ENCODE data around the gene NR1I3. TPM values are rescaled to one million over a fixed set of nuclear protein-coding genes. Genes with fewer than 3 reads are reported as not detected.

NR1I3 gene
- total and polyA plus RNA-seq, 2 of the 13 experiments (the other 11 are each of a cell fraction or from before 2014, with no cell fraction given), result 0.62 to 0.95 TPM

DNA sequence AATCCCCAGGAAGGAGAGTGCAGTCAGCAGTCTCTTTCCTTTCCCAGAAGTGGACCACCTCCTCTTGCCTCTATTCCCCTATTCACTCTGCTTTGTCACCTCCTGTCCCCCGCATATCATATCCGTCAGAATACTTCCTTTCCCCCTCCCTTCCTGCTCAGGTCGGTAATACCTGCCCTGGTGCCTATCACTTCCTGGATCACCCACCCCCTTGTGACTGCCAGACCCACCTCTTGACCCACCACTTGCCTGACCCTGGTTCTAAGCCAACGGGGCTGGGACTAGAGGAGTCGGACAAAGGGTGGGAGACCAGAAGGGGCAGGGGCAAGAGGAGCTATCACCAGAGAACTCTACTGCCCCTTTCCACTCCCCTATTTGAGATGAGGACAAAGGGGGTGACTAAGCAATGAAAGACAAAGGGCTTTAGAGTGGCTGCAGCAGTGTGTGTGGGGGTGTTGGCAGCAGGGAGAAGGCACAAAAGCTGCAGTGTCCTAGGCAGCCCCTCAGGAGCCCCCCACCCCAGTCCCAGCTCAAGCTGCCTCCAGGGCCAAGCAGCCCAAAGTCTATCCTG lies 37.5 kb downstream of the NR1I3 start:
- no peaks in the 10 kb centered on the region for H4K20me1 ChIP-seq (ENCODE audit: insufficient read depth, low read length)
- POLR2A ChIA-PET, result interaction anchor here (0.7 to 13.8 kb wide), 4 partner anchors 21 to 189 kb away, joined by 3 to 357 read pairs (median 14); partner anchors contain the start of genes APOA2, SDHC and TOMM40L
- 0 out of 2 replicates have a peak, but pooled peaks have one; percentile 12 for TF ChIP-seq GABPA (IDR thresholded peaks at IDR 0.05; ENCODE audit: low read depth, low read length)
- no peak for TF ChIP-seq GABPA (CRISPR knock-in tag; IDR thresholded peaks at IDR 0.05; ENCODE audit: low read depth)
- peak; percentile 46; the same call in 1 of the 2 replicates for TF ChIP-seq SAP130 (CRISPR knock-in tag; IDR thresholded peaks at IDR 0.05; ENCODE audit: low read depth)
- TF ChIP-seq POLR2G (IDR thresholded peaks at IDR 0.05; ENCODE audit: low read depth, low read length), result peak; percentile 3; the same call in 1 of the 2 replicates
- TF ChIP-seq STAG1 (CRISPR knock-in tag; IDR thresholded peaks at IDR 0.05), result no peak
- TF ChIP-seq, protein P1, sequence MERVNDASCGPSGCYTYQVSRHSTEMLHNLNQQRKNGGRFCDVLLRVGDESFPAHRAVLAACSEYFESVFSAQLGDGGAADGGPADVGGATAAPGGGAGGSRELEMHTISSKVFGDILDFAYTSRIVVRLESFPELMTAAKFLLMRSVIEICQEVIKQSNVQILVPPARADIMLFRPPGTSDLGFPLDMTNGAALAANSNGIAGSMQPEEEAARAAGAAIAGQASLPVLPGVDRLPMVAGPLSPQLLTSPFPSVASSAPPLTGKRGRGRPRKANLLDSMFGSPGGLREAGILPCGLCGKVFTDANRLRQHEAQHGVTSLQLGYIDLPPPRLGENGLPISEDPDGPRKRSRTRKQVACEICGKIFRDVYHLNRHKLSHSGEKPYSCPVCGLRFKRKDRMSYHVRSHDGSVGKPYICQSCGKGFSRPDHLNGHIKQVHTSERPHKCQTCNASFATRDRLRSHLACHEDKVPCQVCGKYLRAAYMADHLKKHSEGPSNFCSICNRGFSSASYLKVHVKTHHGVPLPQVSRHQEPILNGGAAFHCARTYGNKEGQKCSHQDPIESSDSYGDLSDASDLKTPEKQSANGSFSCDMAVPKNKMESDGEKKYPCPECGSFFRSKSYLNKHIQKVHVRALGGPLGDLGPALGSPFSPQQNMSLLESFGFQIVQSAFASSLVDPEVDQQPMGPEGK (CRISPR knock-in tag; IDR thresholded peaks at IDR 0.05), result peak; percentile 45; the same call in 1 of the 2 replicates
- no peak for TF ChIP-seq ZNF556 (CRISPR knock-in tag; IDR thresholded peaks at IDR 0.05; ENCODE audit: borderline replicate concordance)
- TF ChIP-seq ERF (CRISPR knock-in tag; IDR thresholded peaks at IDR 0.05), result no peak
- peak; percentile 55; the same call in 1 of the 2 replicates for TF ChIP-seq ELF3 (CRISPR knock-in tag; IDR thresholded peaks at IDR 0.05)
- no peak for TF ChIP-seq SOX6 (IDR thresholded peaks at IDR 0.05)
- peak; percentile 30; the same call in 1 of the 2 replicates for TF ChIP-seq SOX6 (CRISPR knock-in tag; IDR thresholded peaks at IDR 0.05)
- TF ChIP-seq IRF2 (CRISPR knock-in tag; IDR thresholded peaks at IDR 0.05), result 0 out of 2 replicates have a peak, but pooled peaks have one; percentile 10
- TF ChIP-seq NR2C2 (CRISPR knock-in tag; IDR thresholded peaks at IDR 0.05; ENCODE audit: borderline replicate concordance), result 0 out of 2 replicates have a peak, but pooled peaks have one; percentile 28
- no peak for TF ChIP-seq GATAD1 (CRISPR knock-in tag; IDR thresholded peaks at IDR 0.05)
- TF ChIP-seq, protein P2, sequence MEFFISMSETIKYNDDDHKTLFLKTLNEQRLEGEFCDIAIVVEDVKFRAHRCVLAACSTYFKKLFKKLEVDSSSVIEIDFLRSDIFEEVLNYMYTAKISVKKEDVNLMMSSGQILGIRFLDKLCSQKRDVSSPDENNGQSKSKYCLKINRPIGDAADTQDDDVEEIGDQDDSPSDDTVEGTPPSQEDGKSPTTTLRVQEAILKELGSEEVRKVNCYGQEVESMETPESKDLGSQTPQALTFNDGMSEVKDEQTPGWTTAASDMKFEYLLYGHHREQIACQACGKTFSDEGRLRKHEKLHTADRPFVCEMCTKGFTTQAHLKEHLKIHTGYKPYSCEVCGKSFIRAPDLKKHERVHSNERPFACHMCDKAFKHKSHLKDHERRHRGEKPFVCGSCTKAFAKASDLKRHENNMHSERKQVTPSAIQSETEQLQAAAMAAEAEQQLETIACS (CRISPR knock-in tag; IDR thresholded peaks at IDR 0.05), result no peak
- TF ChIP-seq, protein P3, sequence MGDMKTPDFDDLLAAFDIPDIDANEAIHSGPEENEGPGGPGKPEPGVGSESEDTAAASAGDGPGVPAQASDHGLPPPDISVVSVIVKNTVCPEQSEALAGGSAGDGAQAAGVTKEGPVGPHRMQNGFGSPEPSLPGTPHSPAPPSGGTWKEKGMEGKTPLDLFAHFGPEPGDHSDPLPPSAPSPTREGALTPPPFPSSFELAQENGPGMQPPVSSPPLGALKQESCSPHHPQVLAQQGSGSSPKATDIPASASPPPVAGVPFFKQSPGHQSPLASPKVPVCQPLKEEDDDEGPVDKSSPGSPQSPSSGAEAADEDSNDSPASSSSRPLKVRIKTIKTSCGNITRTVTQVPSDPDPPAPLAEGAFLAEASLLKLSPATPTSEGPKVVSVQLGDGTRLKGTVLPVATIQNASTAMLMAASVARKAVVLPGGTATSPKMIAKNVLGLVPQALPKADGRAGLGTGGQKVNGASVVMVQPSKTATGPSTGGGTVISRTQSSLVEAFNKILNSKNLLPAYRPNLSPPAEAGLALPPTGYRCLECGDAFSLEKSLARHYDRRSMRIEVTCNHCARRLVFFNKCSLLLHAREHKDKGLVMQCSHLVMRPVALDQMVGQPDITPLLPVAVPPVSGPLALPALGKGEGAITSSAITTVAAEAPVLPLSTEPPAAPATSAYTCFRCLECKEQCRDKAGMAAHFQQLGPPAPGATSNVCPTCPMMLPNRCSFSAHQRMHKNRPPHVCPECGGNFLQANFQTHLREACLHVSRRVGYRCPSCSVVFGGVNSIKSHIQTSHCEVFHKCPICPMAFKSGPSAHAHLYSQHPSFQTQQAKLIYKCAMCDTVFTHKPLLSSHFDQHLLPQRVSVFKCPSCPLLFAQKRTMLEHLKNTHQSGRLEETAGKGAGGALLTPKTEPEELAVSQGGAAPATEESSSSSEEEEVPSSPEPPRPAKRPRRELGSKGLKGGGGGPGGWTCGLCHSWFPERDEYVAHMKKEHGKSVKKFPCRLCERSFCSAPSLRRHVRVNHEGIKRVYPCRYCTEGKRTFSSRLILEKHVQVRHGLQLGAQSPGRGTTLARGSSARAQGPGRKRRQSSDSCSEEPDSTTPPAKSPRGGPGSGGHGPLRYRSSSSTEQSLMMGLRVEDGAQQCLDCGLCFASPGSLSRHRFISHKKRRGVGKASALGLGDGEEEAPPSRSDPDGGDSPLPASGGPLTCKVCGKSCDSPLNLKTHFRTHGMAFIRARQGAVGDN (CRISPR knock-in tag; IDR thresholded peaks at IDR 0.05), result peak; percentile 30; the same call in 1 of the 2 replicates

More for the DNA sequence above, 37.5 kb downstream of the NR1I3 start:
- intact Hi-C loops (cut with micrococcal nuclease; ENCODE audit: unreplicated experiment), result no loop called here
- Histone ChIP-seq H3K9me3 (ENCODE audit: low read length) (no peaks in the 10 kb centered on the region), H3K79me2 (ENCODE audit: insufficient read depth, low read length) (peaks cover 22% of the 10 kb centered on the region), H3K36me3 (replicated peaks in 1 of 2; ENCODE audit: control insufficient read depth in 1 of 2, insufficient read depth in 2 of 2, low read length in 2 of 2) (peaks cover 0 to 21% of the 10 kb centered on the region in 2 experiments; a peak in 3 of 5 replicates), H2AFZ (ENCODE audit: low read length) (peak overlapping the region; percentile 37), H3K4me2 (ENCODE audit: low read depth, low read length) (peak overlapping the region; percentile 98), H3K4me1 (ENCODE audit: insufficient read depth, low read length) (peaks cover 83% of the 10 kb centered on the region), H3K27me3 (ENCODE audit: control insufficient read depth in 1 of 2, insufficient read depth in 2 of 2, low read length in 2 of 2) (no peaks in the 10 kb centered on the region; a peak in 1 of 5 replicates), H3K27ac (ENCODE audit: extremely low read length, insufficient read depth, low read length) (peak overlapping the region; percentile 70), H3K4me3 (replicated peaks in 1 of 3; ENCODE audit: insufficient read depth in 1 of 3, low read depth in 2 of 3, low read length in 3 of 3) (peak overlapping the region in 2 of 3 experiments; percentile 31 to 85; a peak in 4 of 6 replicates), H3K9ac (ENCODE audit: insufficient read depth, low read depth, low read length) (peak overlapping the region; percentile 56)
- DNase-seq (ENCODE audit: low spot score) (peak; percentile 70), ATAC-seq (no peak), FAIRE-seq (no peak)
- BruUV-seq (replicated peaks), result no TSS peak
- CTCF ChIA-PET (ENCODE audit: low intra/inter-chr PET ratio, low total read pairs), result no interaction called here
- in situ Hi-C loops (cut with HindIII; ENCODE audit: extremely low pct_ligation_motif_present, low pct_unique_long_range_greater_than_20kb), result no loop called here
- WGBS (ENCODE audit: low lambda C conversion rate), result 33% methylated on average over 5 of the region's 5 CpGs
